ENCODE data around the gene GLT8D2.

- TF ChIP-seq EZH2phosphoT487 (IDR thresholded peaks at IDR 0.05; ENCODE audit: borderline replicate concordance, low read length) (no peak), CTCF (IDR thresholded peaks at IDR 0.05; ENCODE audit: low read depth, low read length, poor library complexity, severe bottlenecking) (no peak)
These were observed 85.2 kb downstream of the GLT8D2 start for GRCh38 chr12:103964805-103965204.

Data from DOHH2 (cell line).